Mesenchymal stem cell (in vitro differentiated cells and primary cell): ENCODE results near the gene ANKDD1B.

Source experiments
- DNase-seq: peaks from one replicate; pipeline ENCODE4 v3.0.0-alpha.2; 2013
- H2AFZ ChIP-seq: one replicate; pipeline ENCODE4 v1.6.1; 2013; ENCODE audit warnings: low read depth, mild to moderate bottlenecking, control low read depth, inconsistent platforms, low read length, moderate library complexity
- H2AK5ac ChIP-seq: 2 replicates; pipeline ENCODE4 v1.6.1; 2013; ENCODE audit warnings: low read length, moderate library complexity, mild to moderate bottlenecking, inconsistent platforms; ENCODE audit not compliant: severe bottlenecking
- H2BK120ac ChIP-seq: one replicate; pipeline ENCODE4 v1.6.1; 2013; ENCODE audit warnings: low read depth, mild to moderate bottlenecking, inconsistent platforms, low read length, moderate library complexity
- H2BK12ac ChIP-seq, 2 experiments: one replicate each; pipeline ENCODE4 v1.6.1; 2013; ENCODE audit warnings: inconsistent platforms in 2 of 2, low read length in 2 of 2, mild to moderate bottlenecking in 2 of 2, moderate library complexity in 2 of 2, control low read depth in 1 of 2
- H2BK15ac ChIP-seq: one replicate; pipeline ENCODE4 v1.6.1; 2013; ENCODE audit warnings: mild to moderate bottlenecking, low read depth, inconsistent platforms; ENCODE audit not compliant: poor library complexity, severe bottlenecking
- H2BK5ac ChIP-seq: 2 replicates; pipeline ENCODE4 v1.6.1; 2013; ENCODE audit warnings: low read depth, mild to moderate bottlenecking, low read length, control low read depth, inconsistent platforms; ENCODE audit not compliant: poor library complexity, severe bottlenecking
- H3K14ac ChIP-seq, 2 experiments: one replicate each; pipeline ENCODE4 v1.6.1; 2013; ENCODE audit warnings: inconsistent platforms in 2 of 2, low read length in 2 of 2, control low read depth in 1 of 2, mild to moderate bottlenecking in 1 of 2, moderate library complexity in 1 of 2
- H3K18ac ChIP-seq, 2 experiments: one replicate each; pipeline ENCODE4 v1.6.1; 2013; ENCODE audit warnings: inconsistent platforms in 2 of 2, low read length in 2 of 2, control low read depth in 1 of 2, low read depth in 1 of 2, mild to moderate bottlenecking in 1 of 2
- H3K23ac ChIP-seq, 2 experiments: one replicate each; pipeline ENCODE4 v1.6.1; 2013; ENCODE audit warnings: inconsistent platforms in 2 of 2, low read length in 2 of 2, mild to moderate bottlenecking in 2 of 2, moderate library complexity in 2 of 2, control low read depth in 1 of 2
- H3K27ac ChIP-seq: 2 replicates; pipeline ENCODE4 v1.5.1; 2013; ENCODE audit warnings: mild to moderate bottlenecking, moderate library complexity, low read length, control low read depth, inconsistent platforms; ENCODE audit not compliant: poor library complexity, severe bottlenecking
- H3K27me3 ChIP-seq, 2 experiments: 2 replicates each; pipeline versions ENCODE4 v1.6.1 to v1.7.0; 2013; ENCODE audit warnings: low read length in 2 of 2, mild to moderate bottlenecking in 2 of 2, moderate library complexity in 2 of 2, control low read depth in 1 of 2, inconsistent platforms in 1 of 2; ENCODE audit not compliant: control insufficient read depth in 1 of 2, insufficient read depth in 1 of 2
- H3K36me3 ChIP-seq, 2 experiments: 2 replicates each; pipeline versions ENCODE4 v1.6.1 to v1.7.0; 2013; ENCODE audit warnings: low read length in 2 of 2, control low read depth in 1 of 2, inconsistent platforms in 1 of 2, low read depth in 1 of 2, mild to moderate bottlenecking in 1 of 2; ENCODE audit not compliant: insufficient read depth in 2 of 2, control insufficient read depth in 1 of 2
- H3K4ac ChIP-seq, 2 experiments: one replicate each; pipeline ENCODE4 v1.6.1; 2013; ENCODE audit warnings: inconsistent platforms in 2 of 2, low read length in 2 of 2, mild to moderate bottlenecking in 2 of 2, moderate library complexity in 2 of 2, control low read depth in 1 of 2, low read depth in 1 of 2
- H3K4me1 ChIP-seq: 2 replicates; pipeline ENCODE4 v1.6.1; 2013; ENCODE audit warnings: low read depth, low read length, control low read depth; ENCODE audit not compliant: control insufficient read depth, insufficient read depth
- H3K4me2 ChIP-seq: 2 replicates; pipeline ENCODE4 v1.6.1; 2013; ENCODE audit warnings: low read length, mild to moderate bottlenecking, inconsistent platforms; ENCODE audit not compliant: poor library complexity, severe bottlenecking
- H3K4me3 ChIP-seq, 2 experiments: 2 replicates each; pipeline versions ENCODE4 v1.5.1 to v1.7.0; 2013; ENCODE audit warnings: low read length in 2 of 2, mild to moderate bottlenecking in 2 of 2, control low read depth in 1 of 2, low read depth in 1 of 2; ENCODE audit not compliant: insufficient read depth in 1 of 2
- H3K79me1 ChIP-seq: replicated peaks from 2 replicates; pipeline ENCODE4 v1.6.1; 2013; ENCODE audit warnings: mild to moderate bottlenecking, control low read depth, low read length, inconsistent platforms; ENCODE audit not compliant: poor library complexity, severe bottlenecking
- H3K9ac ChIP-seq: 2 replicates; pipeline ENCODE4 v1.7.0; 2013; ENCODE audit warnings: mild to moderate bottlenecking, low read length, moderate library complexity
- H3K9me3 ChIP-seq: 2 replicates; pipeline ENCODE4 v1.7.0; 2013; ENCODE audit warnings: mild to moderate bottlenecking, low read length; ENCODE audit not compliant: control insufficient read depth
- H4K8ac ChIP-seq: one replicate; pipeline ENCODE4 v1.6.1; 2013; ENCODE audit warnings: inconsistent platforms, mild to moderate bottlenecking, low read length, moderate library complexity
- H4K91ac ChIP-seq: one replicate; pipeline ENCODE4 v1.6.1; 2013; ENCODE audit warnings: mild to moderate bottlenecking, low read length, inconsistent platforms
- WGBS: methylation state at CpG from one replicate; pipeline ENCODE4 v1.1.7; 2013; ENCODE audit warnings: mixed read lengths; 5-methylcytosine and 5-hydroxymethylcytosine counted together

The ANKDD1B gene

DNA sequence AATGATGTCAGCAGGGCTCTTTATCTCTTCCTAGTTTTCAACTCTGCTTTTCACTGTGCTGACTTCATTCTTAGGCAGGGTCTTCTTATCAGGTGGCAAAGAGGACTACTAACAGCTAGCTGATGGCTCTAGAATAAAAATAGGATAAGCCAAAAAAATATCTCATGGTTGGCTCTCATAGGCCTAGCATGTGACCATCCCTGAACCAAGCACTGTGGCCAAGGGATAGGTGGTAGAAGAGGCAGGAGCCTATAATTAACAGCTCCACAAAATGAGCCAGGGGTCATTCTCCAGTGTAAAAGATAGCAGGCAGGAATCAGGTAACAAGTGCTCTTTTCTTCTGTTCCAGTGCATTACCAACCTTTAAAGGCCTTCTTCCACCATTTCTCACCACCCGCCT lies 21.1 kb downstream of the ANKDD1B start:
- H2AFZ ChIP-seq = no peak overlapping the region
- H2BK12ac ChIP-seq = no peak overlapping the region
- H3K79me1 ChIP-seq = no peaks in the 10 kb centered on the region
- H3K27ac ChIP-seq = no peak overlapping the region
- no peaks in the 10 kb centered on the region for H3K27me3 ChIP-seq
- H3K4me2 ChIP-seq = no peak overlapping the region
- no peak overlapping the region for H2BK5ac ChIP-seq
- no peak overlapping the region for H3K23ac ChIP-seq
- H3K4me1 ChIP-seq = no peaks in the 10 kb centered on the region
- H3K14ac ChIP-seq = no peak overlapping the region
- H3K18ac ChIP-seq = no peak overlapping the region
- no peak overlapping the region for H2BK15ac ChIP-seq
- H3K36me3 ChIP-seq = peaks cover 0 to 3% of the 10 kb centered on the region in 2 experiments
- H3K4me3 ChIP-seq = no peak overlapping the region
- H3K9me3 ChIP-seq = no peaks in the 10 kb centered on the region
- no peak overlapping the region for H3K4ac ChIP-seq
- no peak overlapping the region for H3K9ac ChIP-seq
- 100% methylated on average over 1 of the region's 1 CpG for WGBS
- no peak overlapping the region for H4K91ac ChIP-seq
- no peak overlapping the region for H4K8ac ChIP-seq
- no peak overlapping the region for H2BK120ac ChIP-seq
- no peak for DNase-seq
- no peak overlapping the region for H2AK5ac ChIP-seq

DNA sequence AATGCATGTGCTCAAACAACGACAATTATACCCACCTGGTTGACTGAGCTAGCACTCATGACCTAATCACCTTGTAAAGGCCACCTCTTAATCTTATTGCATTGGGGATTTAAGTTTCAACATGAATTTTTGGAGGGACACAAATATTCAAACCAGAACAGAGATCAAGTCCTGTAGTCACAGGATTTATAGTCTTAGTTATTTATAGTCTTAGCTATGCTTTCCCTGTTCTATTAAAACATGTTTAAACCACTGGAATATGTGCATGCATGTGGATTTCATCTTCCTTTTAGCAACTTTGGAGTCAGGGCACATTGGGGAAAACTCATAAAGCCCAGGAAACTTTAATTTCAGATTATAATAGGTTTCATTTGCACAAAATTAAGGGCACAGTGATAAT lies 26.7 kb downstream of the ANKDD1B start:
- H3K9ac ChIP-seq = no peak overlapping the region
- H2BK120ac ChIP-seq = no peak overlapping the region
- H3K9me3 ChIP-seq = no peaks in the 10 kb centered on the region
- H2AFZ ChIP-seq = no peak overlapping the region
- no peak overlapping the region for H4K91ac ChIP-seq
- H2BK12ac ChIP-seq = no peak overlapping the region
- no peak overlapping the region for H2AK5ac ChIP-seq
- DNase-seq = no peak
- H3K27me3 ChIP-seq = no peaks in the 10 kb centered on the region
- H4K8ac ChIP-seq = no peak overlapping the region
- no peak overlapping the region for H3K23ac ChIP-seq
- H3K4me3 ChIP-seq = no peak overlapping the region
- H3K36me3 ChIP-seq = peaks cover 0 to 3% of the 10 kb centered on the region in 2 experiments
- peak overlapping the region; percentile 51 for H2BK5ac ChIP-seq
- no peak overlapping the region for H3K27ac ChIP-seq
- no peak overlapping the region for H3K4me2 ChIP-seq
- no peak overlapping the region for H2BK15ac ChIP-seq
- 86% methylated on average over 1 of the region's 1 CpG for WGBS
- peaks cover 1% of the 10 kb centered on the region for H3K4me1 ChIP-seq
- H3K4ac ChIP-seq = no peak overlapping the region
- no peaks in the 10 kb centered on the region for H3K79me1 ChIP-seq
- no peak overlapping the region for H3K18ac ChIP-seq
- H3K14ac ChIP-seq = no peak overlapping the region

DNA sequence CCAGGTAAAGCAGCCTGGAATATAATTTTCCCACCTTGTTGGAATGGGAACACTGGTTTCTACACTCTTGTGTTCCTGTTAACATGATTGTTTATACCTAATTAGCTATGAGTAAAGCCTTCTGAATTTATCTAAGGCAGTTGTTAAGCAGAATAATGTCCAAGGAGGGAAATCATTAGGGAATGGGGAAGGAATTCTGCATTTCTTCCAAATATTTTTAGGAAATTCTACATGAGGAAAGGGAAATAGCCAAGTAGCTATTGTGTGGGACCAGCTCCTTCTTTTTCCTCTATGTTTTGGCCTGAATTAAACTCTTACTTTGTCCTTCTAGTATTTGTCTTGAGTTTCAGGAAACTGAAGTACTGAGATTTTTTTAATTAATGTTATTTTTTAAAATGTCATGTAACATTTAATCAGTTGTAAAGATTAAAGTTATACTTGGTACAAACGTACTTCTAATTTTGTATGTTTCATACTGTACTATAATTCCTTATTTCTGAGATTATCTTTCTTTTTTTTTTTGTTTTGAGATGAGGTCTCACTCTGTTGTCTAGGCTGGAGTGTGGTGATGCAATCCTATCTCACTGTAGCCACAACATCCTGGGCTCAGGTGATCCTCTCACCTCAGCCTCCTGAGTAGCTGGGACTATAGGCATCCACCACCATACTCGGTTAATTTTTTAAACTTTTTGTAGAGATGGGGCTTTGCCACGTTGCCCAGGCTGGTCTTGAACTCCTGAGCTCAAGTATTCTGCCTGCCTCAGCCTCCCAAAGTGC lies 28.5 kb downstream of the ANKDD1B start:
- Histone ChIP-seq H3K23ac (no peak overlapping the region), H3K27me3 (no peaks in the 10 kb centered on the region), H3K4me2 (no peak overlapping the region), H3K9me3 (no peaks in the 10 kb centered on the region), H3K14ac (no peak overlapping the region), H2BK120ac (no peak overlapping the region), H2AFZ (no peak overlapping the region), H3K79me1 (no peaks in the 10 kb centered on the region), H3K9ac (no peak overlapping the region), H3K4ac (no peak overlapping the region), H3K4me3 (no peak overlapping the region), H4K91ac (no peak overlapping the region), H3K36me3 (peaks cover 0 to 3% of the 10 kb centered on the region in 2 experiments), H2AK5ac (no peak overlapping the region), H2BK5ac (no peak overlapping the region), H3K27ac (peak overlapping the region; percentile 60), H2BK12ac (no peak overlapping the region), H2BK15ac (no peak overlapping the region), H4K8ac (no peak overlapping the region), H3K4me1 (peaks cover 1% of the 10 kb centered on the region), H3K18ac (no peak overlapping the region)
- DNase-seq = no peak
- 85% methylated on average over 2 of the region's 3 CpGs for WGBS

DNA sequence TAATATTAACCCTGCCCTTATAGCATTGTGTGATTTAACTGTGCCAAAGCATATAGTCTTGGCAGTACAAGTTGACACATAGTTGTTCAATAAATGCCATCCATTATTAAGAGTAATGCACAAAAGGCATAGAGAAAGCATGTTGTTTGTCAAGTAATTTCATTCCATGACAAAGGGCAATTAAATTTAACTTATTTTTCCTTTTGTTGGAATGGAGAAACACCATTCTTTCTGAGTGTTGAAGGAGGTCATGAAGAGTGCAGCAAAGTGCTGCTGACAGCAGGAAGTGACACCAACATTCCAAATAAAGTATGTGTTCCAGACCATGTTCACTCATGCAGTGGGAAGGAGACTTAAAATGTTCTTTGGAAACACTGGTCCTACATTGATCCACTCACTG lies 29.1 kb downstream of the ANKDD1B start:
- Histone ChIP-seq H3K36me3 (peaks cover 0 to 3% of the 10 kb centered on the region in 2 experiments), H2AK5ac (no peak overlapping the region), H3K27me3 (no peaks in the 10 kb centered on the region), H2BK5ac (no peak overlapping the region), H4K8ac (no peak overlapping the region), H2AFZ (no peak overlapping the region), H2BK15ac (no peak overlapping the region), H4K91ac (no peak overlapping the region), H3K4me3 (no peak overlapping the region), H3K23ac (no peak overlapping the region), H3K9ac (no peak overlapping the region), H3K4ac (no peak overlapping the region), H2BK12ac (no peak overlapping the region), H3K27ac (peak overlapping the region; percentile 60), H3K4me1 (peaks cover 1% of the 10 kb centered on the region), H3K18ac (no peak overlapping the region), H3K4me2 (no peak overlapping the region), H3K9me3 (no peaks in the 10 kb centered on the region), H3K79me1 (no peaks in the 10 kb centered on the region), H2BK120ac (no peak overlapping the region), H3K14ac (no peak overlapping the region)
- peak; percentile 81 for DNase-seq
